GM21515 (cell line): ENCODE data around the gene CYB561D1.

Source experiments
- ATAC-seq: cut with Tn5 transposase; IDR thresholded peaks from one replicate; pipeline ENCODE4 v1.9.1; 2021; ENCODE audit not compliant: unreplicated experiment

CYB561D1 gene

DNA sequence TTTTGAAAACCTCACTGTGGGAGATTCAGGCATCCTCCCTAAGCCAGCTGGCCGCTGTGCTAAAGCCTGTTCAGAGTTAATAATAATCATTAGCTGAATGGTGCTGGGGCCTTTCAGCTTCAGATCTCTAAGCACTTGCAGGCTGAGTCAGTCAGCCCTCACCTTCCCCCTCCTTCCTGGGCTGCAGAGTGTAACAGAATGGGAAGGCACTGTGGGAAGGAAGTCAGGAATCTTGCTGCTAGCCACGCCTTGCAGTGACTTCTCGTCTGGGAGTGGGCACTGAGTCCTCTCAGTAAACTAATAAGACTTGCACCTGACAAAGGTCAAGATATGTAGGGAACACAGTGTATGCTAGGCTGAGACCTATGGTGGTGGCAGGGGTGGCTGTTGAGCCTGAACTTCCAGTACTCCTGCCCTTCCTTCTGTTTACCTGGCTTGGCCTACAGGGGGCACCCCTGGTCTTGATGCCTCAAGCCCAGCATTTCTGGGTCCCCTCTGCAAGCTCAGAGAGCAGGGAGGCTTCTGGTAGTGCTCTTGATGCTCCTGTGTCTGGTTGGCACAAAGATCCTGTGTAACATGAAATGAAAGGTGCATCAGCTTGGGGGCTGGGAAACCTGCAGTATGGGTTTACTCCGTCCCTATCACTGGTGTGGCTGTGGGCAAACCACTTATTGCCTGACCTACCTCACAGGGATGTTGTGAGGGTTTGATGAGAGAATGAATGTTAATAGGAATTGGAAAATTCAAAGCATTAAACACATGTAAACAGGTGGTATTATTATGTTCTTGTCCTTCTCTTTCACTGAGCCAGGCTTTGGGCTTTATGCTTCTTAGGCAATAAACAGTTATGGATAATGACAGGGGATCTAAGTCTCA is 6.0 kb downstream of the CYB561D1 start:
- no peak for ATAC-seq

DNA sequence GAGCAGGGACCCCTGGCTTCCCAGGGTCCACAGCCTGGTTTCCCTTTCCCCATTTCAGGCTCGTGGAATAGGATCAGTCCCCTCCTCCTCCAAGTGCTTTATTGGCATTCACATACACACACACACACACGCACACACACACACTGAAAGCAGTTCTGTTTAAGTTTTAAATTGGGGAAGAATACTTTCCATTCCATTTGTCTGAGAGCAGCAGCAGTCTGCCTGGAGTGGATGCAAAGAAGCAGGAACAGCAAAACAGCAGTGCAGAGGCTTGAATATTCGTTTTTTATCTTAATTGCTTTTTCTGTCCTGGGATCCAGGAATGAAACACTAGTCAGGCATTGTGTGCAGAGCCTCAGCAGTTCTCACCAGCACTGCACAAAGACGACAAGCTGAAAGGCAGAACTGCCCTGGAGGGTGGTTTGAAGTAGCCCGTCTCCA is 7.1 kb downstream of the CYB561D1 start:
- no peak for ATAC-seq

DNA sequence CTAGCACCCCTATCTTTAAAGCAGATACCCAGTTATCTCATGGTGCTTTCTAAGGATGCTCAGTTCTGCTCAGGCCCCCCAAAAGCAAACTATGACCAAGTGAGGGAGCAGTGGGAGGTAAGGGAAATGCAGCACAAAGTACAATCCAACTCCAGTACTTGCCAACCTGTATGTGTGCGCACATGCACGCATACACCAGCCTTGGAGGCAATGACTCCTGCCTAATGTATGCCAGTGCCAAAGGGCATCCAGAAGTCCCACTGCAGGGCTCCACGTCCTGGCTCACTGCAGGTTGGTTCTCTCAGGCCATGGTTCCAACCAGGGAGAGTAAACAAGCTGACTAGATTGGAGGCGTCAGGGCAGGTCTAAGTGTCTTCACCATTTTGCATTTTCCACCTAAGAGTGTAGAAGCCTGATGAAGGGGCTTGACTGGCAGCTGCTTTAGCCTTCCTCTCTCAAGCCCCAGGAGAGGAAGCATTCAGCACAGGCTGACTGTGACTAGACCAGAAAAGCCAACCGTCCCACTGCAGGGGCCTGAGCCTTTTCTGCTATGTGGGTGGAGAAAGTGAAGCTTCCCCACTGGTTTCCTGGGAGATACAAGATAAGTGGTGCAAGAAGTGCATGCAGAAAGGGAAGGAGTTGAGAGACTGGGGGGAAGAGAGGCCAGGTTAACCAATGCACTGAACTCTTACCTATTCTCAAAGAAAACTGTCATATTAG is 7.9 kb downstream of the CYB561D1 start:
- ATAC-seq: no peak

DNA sequence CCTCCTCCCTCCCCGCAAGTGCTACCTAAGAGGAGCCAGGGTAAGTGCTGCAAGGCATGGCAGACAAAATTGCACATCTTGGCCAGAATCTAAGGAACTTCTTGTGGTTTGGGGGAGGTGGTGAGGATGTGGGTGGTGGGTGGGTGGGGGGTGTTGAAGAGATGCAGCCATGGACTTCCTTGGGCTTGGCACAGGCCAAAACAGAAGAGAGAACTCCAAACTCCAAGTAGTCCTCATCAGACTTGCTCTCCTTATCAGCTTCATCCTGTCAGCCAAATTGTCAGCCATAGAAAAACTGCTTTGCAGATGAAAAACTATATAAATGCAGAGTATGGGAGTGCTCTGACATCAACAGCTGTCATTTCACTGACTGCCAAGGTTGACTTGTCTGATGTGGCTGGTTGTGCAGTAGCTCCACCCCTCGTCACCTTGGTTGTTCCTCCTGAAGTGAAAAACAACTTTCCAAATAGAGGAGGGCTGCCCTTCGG is 8.5 kb downstream of the CYB561D1 start:
- ATAC-seq: no peak

DNA sequence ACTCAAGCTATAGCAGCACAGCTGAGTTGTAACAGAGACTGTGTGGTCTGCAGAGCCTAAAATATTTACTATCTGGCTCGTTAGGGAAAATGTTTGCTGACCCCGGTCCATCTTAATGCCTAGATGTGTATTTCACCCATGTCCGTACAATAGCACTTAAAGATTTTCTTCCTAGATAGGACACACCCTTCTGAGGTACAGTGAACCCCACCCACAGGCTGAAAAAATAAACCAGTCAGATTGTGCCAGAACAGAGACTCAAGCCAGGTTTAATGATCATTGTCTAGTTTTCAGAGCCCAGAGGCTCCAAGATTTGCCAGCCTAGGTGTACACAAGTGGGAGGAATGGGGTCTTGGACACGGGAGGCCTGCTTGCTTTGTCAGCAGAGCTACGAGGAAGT is 10.0 kb downstream of the CYB561D1 start:
- no peak for ATAC-seq

DNA sequence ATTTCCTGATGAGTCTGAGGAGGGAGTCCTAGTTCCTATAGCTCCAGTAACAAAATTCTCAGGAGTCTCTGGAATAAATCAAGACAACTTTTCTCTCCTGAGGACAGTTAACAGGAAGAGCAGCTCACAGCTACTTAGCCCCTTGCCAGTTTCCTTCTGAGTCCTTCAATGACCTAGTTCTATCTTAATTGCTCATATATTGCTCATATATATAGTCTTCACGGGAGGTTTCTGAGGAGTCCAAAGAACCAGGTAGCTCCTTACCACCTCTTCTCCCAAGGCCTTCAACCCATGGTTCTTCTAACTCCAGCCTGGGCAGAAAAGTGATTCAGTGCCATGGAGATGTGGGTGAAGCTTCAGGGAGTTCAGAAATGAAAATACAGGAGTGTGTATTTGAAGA is 11.1 kb downstream of the CYB561D1 start:
- ATAC-seq: no peak

DNA sequence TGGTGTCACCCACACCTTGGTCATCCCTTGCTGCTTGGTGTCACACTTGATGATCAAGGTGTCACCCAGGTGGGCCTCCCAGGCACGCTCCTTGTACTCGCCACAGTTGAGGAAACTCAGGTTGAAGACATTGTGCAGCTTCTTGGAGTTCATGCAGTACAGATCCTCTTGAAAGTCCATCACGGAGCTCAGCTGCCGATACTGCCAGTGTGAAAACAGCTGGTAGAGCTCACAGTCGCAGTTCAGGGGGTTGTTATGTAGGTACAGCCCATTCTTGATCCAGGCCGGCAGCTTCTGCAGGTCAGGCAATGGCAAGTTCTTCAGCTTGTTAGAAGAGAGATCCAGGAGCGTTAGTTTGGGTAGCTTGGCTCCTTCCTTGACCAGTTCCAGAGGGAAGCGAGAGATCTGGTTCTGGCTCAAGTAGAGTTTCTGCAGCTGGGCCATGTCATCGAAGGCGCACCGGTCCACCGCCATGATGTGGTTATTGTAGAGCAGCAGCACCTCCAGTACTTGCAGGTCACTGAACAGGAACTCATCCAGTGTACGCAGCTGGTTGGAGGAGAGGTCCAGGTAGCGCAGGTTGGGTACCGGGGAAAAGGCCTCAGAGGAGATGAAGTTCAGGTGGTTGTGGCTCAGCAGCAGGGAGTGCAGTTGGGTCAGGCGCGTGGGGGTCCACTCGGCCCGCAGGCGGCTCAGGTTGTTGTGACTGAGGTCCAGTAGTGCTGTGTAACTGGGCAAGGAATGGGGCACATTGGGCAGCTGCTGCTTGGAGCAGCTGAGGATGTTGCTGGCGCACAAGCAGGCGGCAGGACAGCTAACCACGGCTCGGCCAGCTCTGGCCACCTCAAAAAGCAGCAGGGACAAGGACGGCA is 14.3 kb downstream of the CYB561D1 start:
- no peak for ATAC-seq

DNA sequence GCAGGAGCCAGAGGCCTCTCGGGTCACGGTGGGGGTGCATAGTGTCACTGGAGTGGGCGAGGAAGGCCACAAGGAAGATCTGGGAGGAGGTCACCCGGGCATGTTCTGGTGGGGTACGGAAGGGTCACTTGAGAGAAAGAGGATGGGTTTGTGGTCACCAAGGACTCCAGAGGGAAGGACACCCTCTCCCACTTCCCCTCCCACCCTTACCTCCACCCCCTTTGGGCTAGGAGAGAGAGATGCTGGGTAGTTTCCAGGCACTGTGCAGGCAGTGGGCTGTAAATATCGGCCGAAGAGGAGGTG is 14.9 kb downstream of the CYB561D1 start:
- ATAC-seq: no peak

DNA sequence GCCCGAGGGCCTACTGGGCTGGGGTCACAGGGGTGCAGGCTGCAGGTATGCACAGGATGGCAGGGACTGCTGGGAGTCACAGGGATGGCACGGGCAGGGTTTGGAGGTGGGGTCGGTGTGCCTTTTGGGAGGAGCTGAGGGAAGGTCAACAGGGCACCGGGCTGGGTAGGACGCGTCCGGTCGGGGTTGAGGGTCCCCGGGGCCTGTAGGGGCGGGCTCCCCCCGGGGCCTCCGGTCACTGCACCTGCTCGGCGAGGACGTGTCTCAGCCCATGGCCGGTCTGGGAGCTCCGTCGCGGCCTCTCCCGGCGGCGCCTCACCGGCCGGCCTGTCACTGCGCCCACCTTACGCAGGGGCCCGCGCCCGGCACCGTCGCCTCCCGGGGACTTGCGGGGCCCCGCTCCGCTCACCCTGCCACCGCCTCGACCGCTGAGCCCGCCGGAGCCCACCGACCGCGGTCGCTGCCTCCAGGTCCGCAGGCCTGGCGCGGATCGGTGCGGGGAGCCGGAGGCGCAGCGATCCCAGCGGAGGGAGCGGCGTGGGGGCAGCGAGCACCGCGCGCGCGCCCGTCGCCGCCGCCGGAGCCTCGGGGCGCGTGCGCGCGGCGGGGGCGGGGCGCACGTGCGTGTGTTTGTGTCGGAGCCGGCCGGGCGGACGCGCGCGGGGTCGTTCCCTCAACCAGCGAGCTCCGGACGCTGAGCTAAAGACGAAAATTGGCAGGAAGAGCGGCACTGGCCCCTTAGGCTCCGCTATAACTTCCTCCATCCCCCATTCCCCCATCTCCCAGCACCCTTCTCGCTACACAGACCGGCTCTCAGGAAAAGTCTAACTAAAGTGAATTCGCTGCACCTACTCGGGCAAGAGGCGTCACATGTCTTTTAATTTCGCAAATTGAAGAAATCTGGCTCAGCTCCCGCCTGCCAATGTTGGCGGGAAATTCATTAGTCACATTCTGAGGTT is 15.6 kb downstream of the CYB561D1 start, which contains the start of gene AMIGO1:
Gene AMIGO1 (minus strand): TSS at position 552 of the 959 bp plus-strand sequence. CDS start 815 bp downstream, outside the sequence.
- ATAC-seq: peak; percentile 46

DNA sequence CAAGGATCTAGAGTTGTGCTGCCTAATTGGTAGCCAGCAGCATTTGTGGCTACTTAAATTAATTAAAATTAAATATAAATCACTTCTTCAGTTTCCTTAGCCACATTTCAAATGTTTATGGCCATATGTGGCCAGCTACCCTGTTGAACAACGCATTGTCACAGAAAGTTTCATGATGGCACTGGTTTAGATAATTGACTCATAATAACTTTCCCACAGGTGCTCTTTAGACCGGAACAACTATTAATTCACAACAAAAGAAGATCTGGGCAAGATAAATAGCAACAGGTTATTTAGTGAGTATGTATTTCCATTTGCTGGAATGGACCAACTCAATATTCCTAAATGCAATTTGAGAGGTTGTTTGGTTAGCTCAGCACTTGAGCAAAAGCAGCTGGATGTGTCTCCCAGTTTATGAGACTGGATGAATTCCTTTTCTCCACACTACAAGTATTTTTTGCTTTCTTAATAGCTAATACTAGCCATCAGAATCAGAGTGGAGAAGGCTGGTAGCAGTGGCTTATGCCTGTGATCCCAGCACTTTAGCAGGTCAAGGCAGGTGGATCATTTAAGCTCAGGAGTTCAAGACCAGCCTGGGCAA is 19.3 kb downstream of the CYB561D1 start:
- ATAC-seq: no peak

DNA sequence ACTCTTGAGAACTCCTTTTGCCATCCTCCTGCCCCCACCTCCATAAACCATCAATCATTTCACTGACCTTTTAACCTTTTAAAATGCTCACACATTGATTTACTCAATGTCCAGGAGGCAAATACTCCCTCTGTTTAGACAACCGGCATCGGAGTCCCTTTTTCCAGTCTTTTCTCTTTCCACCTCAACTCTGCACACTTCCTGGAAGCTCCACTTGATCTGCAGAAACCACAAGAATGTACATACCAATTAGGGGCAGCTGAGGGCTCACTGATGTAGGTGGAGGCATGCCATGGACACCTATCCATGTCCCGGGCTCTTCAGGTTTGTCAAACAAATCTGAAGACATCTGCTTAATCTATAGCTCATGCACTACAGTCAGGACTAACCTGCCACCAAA is 21.0 kb downstream of the CYB561D1 start:
- no peak for ATAC-seq

DNA sequence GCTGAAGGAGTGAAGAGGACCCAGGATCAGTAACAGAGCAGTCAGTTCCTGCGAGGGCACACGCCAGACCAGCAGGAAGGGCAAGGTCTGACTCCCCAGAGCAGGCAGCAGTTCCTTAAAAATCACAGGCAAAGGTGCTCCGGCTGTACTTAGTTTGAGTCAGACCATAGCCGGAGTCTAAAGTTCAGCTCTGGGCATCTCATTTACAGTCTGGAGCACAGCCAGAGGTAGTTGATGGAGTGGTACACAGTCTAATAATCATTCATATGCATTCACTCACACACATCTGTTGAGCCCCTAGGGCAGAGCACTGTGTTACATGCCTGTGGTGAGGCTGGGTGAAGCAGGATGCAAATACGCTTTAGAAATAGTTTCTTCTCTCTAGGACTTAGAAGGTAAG is 23.0 kb downstream of the CYB561D1 start:
- no peak for ATAC-seq

DNA sequence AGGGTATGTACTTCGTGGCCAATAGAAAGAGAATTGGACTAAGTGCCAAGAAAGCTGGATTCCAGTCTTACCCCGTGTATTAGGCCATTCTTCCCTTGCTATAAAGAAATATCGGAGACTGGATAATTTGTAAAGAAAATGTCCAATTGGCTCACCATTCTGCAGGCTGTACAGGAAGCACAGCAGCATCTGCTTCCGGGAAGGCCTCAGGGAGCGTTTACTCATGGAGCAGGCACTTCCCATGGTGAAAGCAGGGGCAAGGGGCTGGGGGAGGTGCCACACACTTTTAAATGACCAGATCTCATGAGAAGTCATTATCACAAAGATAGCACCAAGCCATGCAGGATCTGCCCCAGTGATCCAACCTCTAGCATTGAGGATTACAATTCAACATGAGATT is 23.4 kb downstream of the CYB561D1 start:
- ATAC-seq: no peak

DNA sequence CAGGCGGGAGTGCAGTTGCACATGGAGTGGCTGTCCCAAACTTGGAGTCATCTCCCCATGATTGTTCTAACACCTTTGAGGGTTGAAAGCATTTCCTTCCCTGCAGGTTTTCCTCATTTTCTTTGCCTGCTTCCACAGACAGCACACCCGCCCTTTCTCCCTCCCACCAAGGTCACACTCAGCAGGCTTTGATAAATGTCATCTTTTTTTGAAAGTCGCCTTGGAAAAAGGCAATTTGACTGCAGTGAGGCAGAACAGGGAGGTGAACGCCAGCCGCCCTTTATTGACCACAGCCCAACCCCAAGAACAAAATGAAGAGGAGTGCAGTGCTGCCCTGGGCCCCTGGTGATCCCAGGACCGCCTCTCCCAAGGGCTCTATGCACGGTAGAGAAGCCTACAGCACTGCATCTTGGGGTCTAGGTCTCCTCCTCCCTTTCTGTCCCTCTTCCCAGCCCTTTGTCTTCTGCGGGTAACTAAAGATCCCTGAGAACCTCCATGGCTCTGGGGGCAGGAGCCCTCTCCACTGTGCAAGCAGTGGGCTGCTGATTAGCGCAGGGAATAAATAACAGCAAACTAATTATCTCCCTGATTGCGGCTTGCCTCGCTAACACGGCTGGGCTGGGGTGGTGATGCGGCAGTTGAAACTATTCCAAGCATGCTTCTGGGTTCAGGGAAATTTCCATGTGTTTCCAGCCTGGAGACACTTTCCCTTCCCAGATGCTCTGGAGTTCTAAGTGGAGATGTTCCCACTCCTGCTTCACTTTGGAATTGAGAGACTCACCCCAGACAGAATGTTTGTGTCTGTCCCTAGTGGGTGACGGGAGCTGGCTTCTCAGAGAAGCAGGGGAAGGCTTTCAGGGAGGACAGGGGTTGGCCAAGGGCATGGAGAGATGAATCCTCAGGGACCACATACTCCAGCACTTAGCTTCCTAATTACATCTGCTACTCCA is 27.4 kb downstream of the CYB561D1 start:
- no peak for ATAC-seq

DNA sequence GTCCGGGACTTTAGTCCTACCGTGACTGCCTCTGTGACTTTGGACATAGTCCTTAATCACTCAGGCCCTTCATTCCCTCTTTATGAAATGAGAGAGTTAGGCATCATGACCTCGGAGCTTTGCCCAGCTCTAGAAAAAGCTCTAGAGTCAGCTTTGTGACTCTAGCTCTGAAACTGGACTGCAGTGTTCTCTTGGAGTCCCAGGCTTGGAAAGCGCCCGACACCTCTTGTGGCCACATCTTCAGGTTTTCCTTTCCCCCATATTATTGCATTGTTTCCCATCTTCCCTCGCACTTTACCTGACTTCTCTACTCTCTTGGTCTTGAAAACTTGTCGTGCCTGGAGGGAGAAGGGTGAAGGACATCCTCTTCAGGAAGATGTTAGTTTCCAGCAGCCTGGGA is 28.1 kb downstream of the CYB561D1 start:
- no peak for ATAC-seq

DNA sequence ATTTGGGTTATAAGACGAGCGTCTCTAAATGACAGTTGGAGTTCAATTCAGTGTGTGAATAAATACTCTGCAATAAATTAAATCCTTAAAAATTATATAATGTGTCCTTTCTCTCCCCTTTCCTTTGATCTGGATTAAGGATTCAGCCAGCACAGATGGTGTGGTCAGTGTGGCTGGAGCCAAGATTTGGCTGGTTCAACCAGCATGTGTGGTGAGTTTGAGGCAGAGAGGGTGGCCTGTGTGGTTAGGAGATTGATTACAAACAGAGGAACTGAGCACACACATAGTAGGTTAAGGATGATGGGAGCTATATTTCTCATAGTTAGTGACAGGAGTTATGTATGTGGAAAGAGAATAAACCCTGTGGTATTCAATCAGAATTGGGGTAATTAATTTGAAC is 29.8 kb downstream of the CYB561D1 start:
- ATAC-seq: no peak

DNA sequence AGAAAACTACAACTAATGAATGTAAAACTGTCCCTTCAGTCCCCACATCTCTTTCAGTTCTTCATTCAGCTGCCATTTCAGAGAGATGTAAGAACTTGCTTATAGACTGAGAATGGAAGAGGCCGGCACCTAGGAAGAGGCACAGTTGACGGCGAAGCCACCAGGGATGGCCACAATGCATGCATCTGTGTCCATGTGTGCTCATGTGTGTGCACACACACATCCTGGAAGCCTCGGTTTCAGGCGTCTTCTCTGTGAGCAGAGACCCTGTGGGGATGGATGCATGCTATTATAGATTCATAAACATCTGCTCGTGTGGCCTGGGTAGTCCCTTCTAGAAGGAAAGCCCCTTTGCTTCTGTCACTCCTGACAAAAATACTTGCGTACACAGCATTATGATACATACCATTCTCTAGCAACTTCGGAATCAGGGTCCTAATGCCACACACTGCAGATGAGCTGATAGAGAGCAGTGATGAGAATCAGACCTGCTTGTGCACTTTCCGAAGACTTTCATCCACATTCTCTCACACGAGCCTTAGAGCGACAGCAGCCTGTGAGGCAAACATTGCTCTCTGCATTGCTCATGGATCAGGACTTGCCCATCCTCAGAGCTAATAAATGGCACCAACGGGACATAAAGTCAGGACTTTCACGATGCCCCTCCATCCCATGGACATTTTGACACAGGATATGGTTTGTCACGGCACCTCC is 33.4 kb downstream of the CYB561D1 start:
- ATAC-seq: peak; percentile 62
